Mesenchymal stem cell (in vitro differentiated cells and primary cell): ENCODE data around the gene ZNF280B.

Source experiments
- DNase-seq: peaks from one replicate; pipeline ENCODE4 v3.0.0-alpha.2; 2013
- H2AFZ ChIP-seq: one replicate; pipeline ENCODE4 v1.6.1; 2013; ENCODE audit warnings: low read depth, mild to moderate bottlenecking, control low read depth, inconsistent platforms, low read length, moderate library complexity
- H2AK5ac ChIP-seq: 2 replicates; pipeline ENCODE4 v1.6.1; 2013; ENCODE audit warnings: low read length, moderate library complexity, mild to moderate bottlenecking, inconsistent platforms; ENCODE audit not compliant: severe bottlenecking
- H2BK120ac ChIP-seq: one replicate; pipeline ENCODE4 v1.6.1; 2013; ENCODE audit warnings: low read depth, mild to moderate bottlenecking, inconsistent platforms, low read length, moderate library complexity
- H2BK12ac ChIP-seq, 2 experiments: one replicate each; pipeline ENCODE4 v1.6.1; 2013; ENCODE audit warnings: inconsistent platforms in 2 of 2, low read length in 2 of 2, mild to moderate bottlenecking in 2 of 2, moderate library complexity in 2 of 2, control low read depth in 1 of 2
- H2BK15ac ChIP-seq: one replicate; pipeline ENCODE4 v1.6.1; 2013; ENCODE audit warnings: mild to moderate bottlenecking, low read depth, inconsistent platforms; ENCODE audit not compliant: poor library complexity, severe bottlenecking
- H2BK5ac ChIP-seq: 2 replicates; pipeline ENCODE4 v1.6.1; 2013; ENCODE audit warnings: low read depth, mild to moderate bottlenecking, low read length, control low read depth, inconsistent platforms; ENCODE audit not compliant: poor library complexity, severe bottlenecking
- H3K14ac ChIP-seq, 2 experiments: one replicate each; pipeline ENCODE4 v1.6.1; 2013; ENCODE audit warnings: inconsistent platforms in 2 of 2, low read length in 2 of 2, control low read depth in 1 of 2, mild to moderate bottlenecking in 1 of 2, moderate library complexity in 1 of 2
- H3K18ac ChIP-seq, 2 experiments: one replicate each; pipeline ENCODE4 v1.6.1; 2013; ENCODE audit warnings: inconsistent platforms in 2 of 2, low read length in 2 of 2, control low read depth in 1 of 2, low read depth in 1 of 2, mild to moderate bottlenecking in 1 of 2
- H3K23ac ChIP-seq, 2 experiments: one replicate each; pipeline ENCODE4 v1.6.1; 2013; ENCODE audit warnings: inconsistent platforms in 2 of 2, low read length in 2 of 2, mild to moderate bottlenecking in 2 of 2, moderate library complexity in 2 of 2, control low read depth in 1 of 2
- H3K27ac ChIP-seq: 2 replicates; pipeline ENCODE4 v1.5.1; 2013; ENCODE audit warnings: mild to moderate bottlenecking, moderate library complexity, low read length, control low read depth, inconsistent platforms; ENCODE audit not compliant: poor library complexity, severe bottlenecking
- H3K27me3 ChIP-seq, 2 experiments: 2 replicates each; pipeline versions ENCODE4 v1.6.1 to v1.7.0; 2013; ENCODE audit warnings: low read length in 2 of 2, mild to moderate bottlenecking in 2 of 2, moderate library complexity in 2 of 2, control low read depth in 1 of 2, inconsistent platforms in 1 of 2; ENCODE audit not compliant: control insufficient read depth in 1 of 2, insufficient read depth in 1 of 2
- H3K36me3 ChIP-seq, 2 experiments: 2 replicates each; pipeline versions ENCODE4 v1.6.1 to v1.7.0; 2013; ENCODE audit warnings: low read length in 2 of 2, control low read depth in 1 of 2, inconsistent platforms in 1 of 2, low read depth in 1 of 2, mild to moderate bottlenecking in 1 of 2; ENCODE audit not compliant: insufficient read depth in 2 of 2, control insufficient read depth in 1 of 2
- H3K4ac ChIP-seq, 2 experiments: one replicate each; pipeline ENCODE4 v1.6.1; 2013; ENCODE audit warnings: inconsistent platforms in 2 of 2, low read length in 2 of 2, mild to moderate bottlenecking in 2 of 2, moderate library complexity in 2 of 2, control low read depth in 1 of 2, low read depth in 1 of 2
- H3K4me1 ChIP-seq: 2 replicates; pipeline ENCODE4 v1.6.1; 2013; ENCODE audit warnings: low read depth, low read length, control low read depth; ENCODE audit not compliant: control insufficient read depth, insufficient read depth
- H3K4me2 ChIP-seq: 2 replicates; pipeline ENCODE4 v1.6.1; 2013; ENCODE audit warnings: low read length, mild to moderate bottlenecking, inconsistent platforms; ENCODE audit not compliant: poor library complexity, severe bottlenecking
- H3K4me3 ChIP-seq, 2 experiments: 2 replicates each; pipeline versions ENCODE4 v1.5.1 to v1.7.0; 2013; ENCODE audit warnings: low read length in 2 of 2, mild to moderate bottlenecking in 2 of 2, control low read depth in 1 of 2, low read depth in 1 of 2; ENCODE audit not compliant: insufficient read depth in 1 of 2
- H3K79me1 ChIP-seq: replicated peaks from 2 replicates; pipeline ENCODE4 v1.6.1; 2013; ENCODE audit warnings: mild to moderate bottlenecking, control low read depth, low read length, inconsistent platforms; ENCODE audit not compliant: poor library complexity, severe bottlenecking
- H3K9ac ChIP-seq: 2 replicates; pipeline ENCODE4 v1.7.0; 2013; ENCODE audit warnings: mild to moderate bottlenecking, low read length, moderate library complexity
- H3K9me3 ChIP-seq: 2 replicates; pipeline ENCODE4 v1.7.0; 2013; ENCODE audit warnings: mild to moderate bottlenecking, low read length; ENCODE audit not compliant: control insufficient read depth
- H4K8ac ChIP-seq: one replicate; pipeline ENCODE4 v1.6.1; 2013; ENCODE audit warnings: inconsistent platforms, mild to moderate bottlenecking, low read length, moderate library complexity
- H4K91ac ChIP-seq: one replicate; pipeline ENCODE4 v1.6.1; 2013; ENCODE audit warnings: mild to moderate bottlenecking, low read length, inconsistent platforms
- WGBS: methylation state at CpG from one replicate; pipeline ENCODE4 v1.1.7; 2013; ENCODE audit warnings: mixed read lengths; 5-methylcytosine and 5-hydroxymethylcytosine counted together

ZNF280B gene

GRCh38 chr22:22461583-22461982 lies 47.0 kb downstream of the ZNF280B start:
- Histone ChIP-seq H3K9ac (no peak overlapping the region), H2BK120ac (no peak overlapping the region), H3K79me1 (no peaks in the 10 kb centered on the region), H3K27me3 (peaks cover 0 to 40% of the 10 kb centered on the region in 2 experiments), H3K4me2 (no peak overlapping the region), H2BK12ac (no peak overlapping the region), H3K14ac (no peak overlapping the region), H4K91ac (no peak overlapping the region), H2AFZ (no peak overlapping the region), H3K4me1 (no peaks in the 10 kb centered on the region), H4K8ac (no peak overlapping the region), H2AK5ac (no peak overlapping the region), H3K4ac (no peak overlapping the region), H3K9me3 (peaks cover 31% of the 10 kb centered on the region), H3K4me3 (no peak overlapping the region), H3K36me3 (no peaks in the 10 kb centered on the region), H3K18ac (no peak overlapping the region), H3K27ac (no peak overlapping the region), H3K23ac (no peak overlapping the region), H2BK15ac (no peak overlapping the region), H2BK5ac (no peak overlapping the region)
- no peak for DNase-seq
- 78% methylated on average over 3 of the region's 7 CpGs for WGBS

GRCh38 chr22:22461111-22461510 lies 47.4 kb downstream of the ZNF280B start:
- Histone ChIP-seq H2BK5ac (no peak overlapping the region), H3K4ac (no peak overlapping the region), H2BK15ac (no peak overlapping the region), H2AFZ (no peak overlapping the region), H3K23ac (no peak overlapping the region), H3K18ac (no peak overlapping the region), H3K9ac (no peak overlapping the region), H3K4me2 (no peak overlapping the region), H4K8ac (no peak overlapping the region), H4K91ac (no peak overlapping the region), H3K4me1 (no peaks in the 10 kb centered on the region), H3K36me3 (no peaks in the 10 kb centered on the region), H3K4me3 (no peak overlapping the region), H3K27ac (no peak overlapping the region), H3K9me3 (peaks cover 35% of the 10 kb centered on the region), H3K14ac (no peak overlapping the region), H2BK120ac (no peak overlapping the region), H2AK5ac (no peak overlapping the region), H3K27me3 (peaks cover 0 to 37% of the 10 kb centered on the region in 2 experiments), H3K79me1 (no peaks in the 10 kb centered on the region), H2BK12ac (no peak overlapping the region)
- WGBS: 90% methylated on average over 1 of the region's 1 CpG
- no peak for DNase-seq

GRCh38 chr22:22460635-22461034 lies 47.9 kb downstream of the ZNF280B start:
- Histone ChIP-seq H3K4ac (no peak overlapping the region), H3K4me1 (no peaks in the 10 kb centered on the region), H4K8ac (no peak overlapping the region), H3K27me3 (peaks cover 0 to 39% of the 10 kb centered on the region in 2 experiments), H3K79me1 (no peaks in the 10 kb centered on the region), H3K9ac (no peak overlapping the region), H3K36me3 (no peaks in the 10 kb centered on the region), H2BK12ac (no peak overlapping the region), H2AFZ (no peak overlapping the region), H4K91ac (no peak overlapping the region), H3K18ac (no peak overlapping the region), H3K9me3 (peaks cover 35% of the 10 kb centered on the region), H3K4me2 (no peak overlapping the region), H3K23ac (no peak overlapping the region), H2BK5ac (no peak overlapping the region), H2BK120ac (no peak overlapping the region), H2AK5ac (no peak overlapping the region), H3K27ac (no peak overlapping the region), H3K4me3 (no peak overlapping the region), H2BK15ac (no peak overlapping the region), H3K14ac (no peak overlapping the region)
- DNase-seq: no peak

- H2BK5ac ChIP-seq: no peak overlapping the region
- H3K18ac ChIP-seq: no peak overlapping the region
- no peak for DNase-seq
- no peaks in the 10 kb centered on the region for H3K79me1 ChIP-seq
- 45% methylated on average over 2 of the region's 2 CpGs for WGBS
- H3K27ac ChIP-seq: no peak overlapping the region
- H2BK120ac ChIP-seq: no peak overlapping the region
- H3K4me2 ChIP-seq: no peak overlapping the region
- no peaks in the 10 kb centered on the region for H3K36me3 ChIP-seq
- H3K14ac ChIP-seq: no peak overlapping the region
- H2BK12ac ChIP-seq: no peak overlapping the region
- no peak overlapping the region for H3K4me3 ChIP-seq
- H4K8ac ChIP-seq: no peak overlapping the region
- no peak overlapping the region for H2AK5ac ChIP-seq
- no peak overlapping the region for H3K9ac ChIP-seq
- H3K23ac ChIP-seq: no peak overlapping the region
- peaks cover 35% of the 10 kb centered on the region for H3K9me3 ChIP-seq
- no peak overlapping the region for H2AFZ ChIP-seq
- H4K91ac ChIP-seq: no peak overlapping the region
- H2BK15ac ChIP-seq: no peak overlapping the region
- H3K4me1 ChIP-seq: no peaks in the 10 kb centered on the region
- H3K4ac ChIP-seq: no peak overlapping the region
- peaks cover 0 to 43% of the 10 kb centered on the region in 2 experiments for H3K27me3 ChIP-seq
Observed at GRCh38 chr22:22460060-22460459, 48.5 kb downstream of the ZNF280B start.
